ENCODE data around the gene CRYGN. TPM values are rescaled to one million over a fixed set of nuclear protein-coding genes. Genes with fewer than 3 reads are reported as not detected.
A peak's percentile ranks its signal among the peaks of the same experiment; 100 is the strongest.

Gene CRYGN
- total RNA-seq, 1 donor from 2014 or later = not detected

DNA sequence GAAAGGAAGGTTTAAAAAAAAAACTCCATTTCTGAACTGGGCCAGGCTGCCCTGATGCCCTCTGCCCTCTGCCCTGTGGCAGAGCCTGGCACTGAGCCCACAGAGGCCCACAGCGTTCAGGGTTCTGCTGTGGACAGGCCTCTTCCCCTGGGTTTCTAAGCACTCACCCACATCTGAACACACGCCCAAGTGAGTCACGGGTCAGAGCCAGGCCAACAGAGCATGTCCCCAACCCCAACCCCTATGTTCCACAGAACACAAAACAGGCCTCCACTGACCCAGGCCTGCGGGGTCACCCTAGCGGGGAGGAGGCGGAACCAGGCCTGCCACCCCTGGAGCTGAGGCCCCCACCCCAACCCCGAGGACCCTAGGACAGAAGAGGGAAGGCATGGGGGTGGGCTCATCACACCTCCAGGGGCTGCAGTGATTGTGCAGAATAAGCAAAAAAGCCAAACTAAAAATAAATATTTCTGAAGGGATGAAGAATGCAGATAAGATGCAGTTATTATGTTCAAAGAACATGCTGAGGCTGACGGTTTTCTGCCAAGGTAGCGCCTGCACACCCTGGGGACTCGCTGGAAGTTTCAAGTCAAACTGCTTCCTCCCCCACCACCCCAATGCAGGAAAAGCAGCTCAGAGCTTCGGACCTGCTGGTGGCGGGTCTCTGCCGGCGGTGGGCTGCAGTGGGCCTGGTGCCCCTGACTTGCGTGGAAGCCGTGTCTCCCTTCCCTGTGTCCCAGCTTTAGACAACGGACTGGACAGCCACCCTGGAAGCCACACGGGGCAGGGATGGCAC lies 35.5 kb downstream of the CRYGN start:
- intact Hi-C loops (cut with DNase I) = no loop called here
- H3K4me3 ChIP-seq = no peak overlapping the region
- DNase-seq (peak; percentile 82), ATAC-seq (peak; percentile 90)
- H3K9me3 ChIP-seq = no peaks in the 10 kb centered on the region
- peaks cover 7% of the 10 kb centered on the region for H3K4me1 ChIP-seq
- no peak overlapping the region for H3K27ac ChIP-seq
- no peaks in the 10 kb centered on the region for H3K36me3 ChIP-seq
- H3K27me3 ChIP-seq = peaks cover 4% of the 10 kb centered on the region
- TF ChIP-seq, protein P1, sequence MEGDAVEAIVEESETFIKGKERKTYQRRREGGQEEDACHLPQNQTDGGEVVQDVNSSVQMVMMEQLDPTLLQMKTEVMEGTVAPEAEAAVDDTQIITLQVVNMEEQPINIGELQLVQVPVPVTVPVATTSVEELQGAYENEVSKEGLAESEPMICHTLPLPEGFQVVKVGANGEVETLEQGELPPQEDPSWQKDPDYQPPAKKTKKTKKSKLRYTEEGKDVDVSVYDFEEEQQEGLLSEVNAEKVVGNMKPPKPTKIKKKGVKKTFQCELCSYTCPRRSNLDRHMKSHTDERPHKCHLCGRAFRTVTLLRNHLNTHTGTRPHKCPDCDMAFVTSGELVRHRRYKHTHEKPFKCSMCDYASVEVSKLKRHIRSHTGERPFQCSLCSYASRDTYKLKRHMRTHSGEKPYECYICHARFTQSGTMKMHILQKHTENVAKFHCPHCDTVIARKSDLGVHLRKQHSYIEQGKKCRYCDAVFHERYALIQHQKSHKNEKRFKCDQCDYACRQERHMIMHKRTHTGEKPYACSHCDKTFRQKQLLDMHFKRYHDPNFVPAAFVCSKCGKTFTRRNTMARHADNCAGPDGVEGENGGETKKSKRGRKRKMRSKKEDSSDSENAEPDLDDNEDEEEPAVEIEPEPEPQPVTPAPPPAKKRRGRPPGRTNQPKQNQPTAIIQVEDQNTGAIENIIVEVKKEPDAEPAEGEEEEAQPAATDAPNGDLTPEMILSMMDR (IDR thresholded peaks at IDR 0.05) = no peak

- intact Hi-C loops (cut with DNase I) = no loop called here
- Histone ChIP-seq H3K4me3 (no peak overlapping the region), H3K27me3 (no peaks in the 10 kb centered on the region), H3K27ac (no peak overlapping the region), H3K9me3 (no peaks in the 10 kb centered on the region), H3K4me1 (peaks cover 5% of the 10 kb centered on the region), H3K36me3 (no peaks in the 10 kb centered on the region)
- ATAC-seq = no peak
- TF ChIP-seq, protein P1 (IDR thresholded peaks at IDR 0.05) = no peak
- peak; percentile 54 for DNase-seq
Observed at GRCh38 chr7:151403764-151404163, 36.2 kb downstream of the CRYGN start.

GRCh38 chr7:151402029-151402835 lies 37.7 kb downstream of the CRYGN start:
- Histone ChIP-seq H3K27me3 (no peaks in the 10 kb centered on the region), H3K36me3 (no peaks in the 10 kb centered on the region), H3K9me3 (no peaks in the 10 kb centered on the region), H3K27ac (no peak overlapping the region), H3K4me1 (peaks cover 5% of the 10 kb centered on the region), H3K4me3 (no peak overlapping the region)
- DNase-seq (no peak), ATAC-seq (no peak)
- intact Hi-C loops (cut with DNase I) = no loop called here
- TF ChIP-seq, protein P1 (IDR thresholded peaks at IDR 0.05) = no peak

DNA sequence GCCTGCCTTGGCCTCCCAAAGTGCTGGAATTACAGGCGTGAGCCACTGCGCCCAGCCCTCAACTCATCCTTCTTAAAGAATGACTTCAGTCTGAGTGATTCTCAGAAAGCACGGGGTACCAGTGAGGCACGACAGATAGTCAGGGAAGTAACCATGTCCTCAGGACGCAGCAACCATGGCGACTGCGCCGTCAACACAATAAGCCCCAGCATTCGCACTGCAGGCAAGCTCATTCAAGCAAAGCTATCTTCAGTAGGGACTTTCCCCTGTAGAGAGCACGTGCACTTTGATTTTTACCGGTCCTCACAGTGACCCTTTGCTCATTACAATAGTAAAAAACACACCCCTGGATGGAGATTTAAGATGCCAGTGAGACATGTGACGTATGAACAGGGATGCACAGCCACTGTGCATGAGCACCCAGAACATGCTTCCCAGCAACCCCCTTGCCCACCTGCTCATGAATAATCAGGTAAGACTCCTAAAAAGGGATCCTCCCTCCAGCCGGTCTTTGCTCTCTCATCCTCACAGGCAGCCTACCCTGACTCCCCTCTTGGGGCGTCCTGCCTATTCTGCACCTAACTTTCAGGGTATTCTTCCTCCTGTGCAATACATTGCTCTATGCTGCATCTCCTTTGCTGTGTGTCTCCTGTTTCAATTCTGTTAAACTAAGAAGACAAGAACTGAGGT lies 39.2 kb downstream of the CRYGN start:
- no peak overlapping the region for H3K4me3 ChIP-seq
- intact Hi-C loops (cut with DNase I) = no loop called here
- peaks cover 5% of the 10 kb centered on the region for H3K4me1 ChIP-seq
- no peaks in the 10 kb centered on the region for H3K36me3 ChIP-seq
- no peaks in the 10 kb centered on the region for H3K27me3 ChIP-seq
- H3K27ac ChIP-seq = no peak overlapping the region
- no peaks in the 10 kb centered on the region for H3K9me3 ChIP-seq
- TF ChIP-seq, protein P1 (IDR thresholded peaks at IDR 0.05) = no peak
- DNase-seq = peak; percentile 36
- no peak for ATAC-seq

GRCh38 chr7:151399906-151400305 lies 40.0 kb downstream of the CRYGN start:
- intact Hi-C loops (cut with DNase I) = no loop called here

More at GRCh38 chr7:151399906-151400305, 40.0 kb downstream of the CRYGN start:
- Histone ChIP-seq H3K27ac (no peak overlapping the region), H3K9me3 (no peaks in the 10 kb centered on the region), H3K4me3 (no peak overlapping the region), H3K36me3 (no peaks in the 10 kb centered on the region), H3K27me3 (no peaks in the 10 kb centered on the region), H3K4me1 (peaks cover 5% of the 10 kb centered on the region)
- no peak for ATAC-seq
- TF ChIP-seq, protein P1 (IDR thresholded peaks at IDR 0.05) = no peak
- DNase-seq = peak; percentile 46

All from upper lobe of right lung (tissue), 1 donor.